GM21360 (cell line): ENCODE results near the gene ANKS1B.

Source experiments
- ATAC-seq: cut with Tn5 transposase; IDR thresholded peaks from one replicate; pipeline ENCODE4 v1.9.1; 2021; ENCODE audit warnings: mild to moderate bottlenecking, moderate library complexity; ENCODE audit not compliant: unreplicated experiment

Gene ANKS1B

DNA sequence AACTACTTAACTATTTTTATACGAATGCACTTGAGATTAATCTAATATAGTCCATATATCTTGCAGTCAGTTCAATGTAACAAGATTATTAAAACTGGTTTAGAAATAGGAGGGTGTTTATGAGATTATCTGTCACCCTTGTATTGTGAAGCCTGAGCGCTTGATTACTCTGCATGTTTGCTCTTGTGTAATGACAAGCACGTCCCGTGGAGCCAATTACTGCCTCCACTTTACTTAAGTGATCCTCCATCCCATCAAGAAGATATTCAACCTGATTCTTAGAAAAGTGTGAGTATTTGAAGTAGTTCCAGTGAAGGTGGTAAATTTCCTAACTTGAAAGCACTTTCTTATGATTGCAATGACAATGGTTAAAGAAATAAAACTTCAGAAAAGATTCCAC, 752.4 kb downstream of the ANKS1B start:
- ATAC-seq, result no peak

GRCh38 chr12:99231031-99231430, 753.7 kb downstream of the ANKS1B start:
- no peak for ATAC-seq

GRCh38 chr12:99224237-99224636, 760.5 kb downstream of the ANKS1B start:
- no peak for ATAC-seq

GRCh38 chr12:99223579-99223978, 761.2 kb downstream of the ANKS1B start:
- ATAC-seq, result no peak

- no peak for ATAC-seq
These were observed 771.7 kb downstream of the ANKS1B start for GRCh38 chr12:99213047-99213446.

GRCh38 chr12:99212275-99212674, 772.5 kb downstream of the ANKS1B start:
- no peak for ATAC-seq

GRCh38 chr12:99205111-99205510, 779.6 kb downstream of the ANKS1B start:
- no peak for ATAC-seq

DNA sequence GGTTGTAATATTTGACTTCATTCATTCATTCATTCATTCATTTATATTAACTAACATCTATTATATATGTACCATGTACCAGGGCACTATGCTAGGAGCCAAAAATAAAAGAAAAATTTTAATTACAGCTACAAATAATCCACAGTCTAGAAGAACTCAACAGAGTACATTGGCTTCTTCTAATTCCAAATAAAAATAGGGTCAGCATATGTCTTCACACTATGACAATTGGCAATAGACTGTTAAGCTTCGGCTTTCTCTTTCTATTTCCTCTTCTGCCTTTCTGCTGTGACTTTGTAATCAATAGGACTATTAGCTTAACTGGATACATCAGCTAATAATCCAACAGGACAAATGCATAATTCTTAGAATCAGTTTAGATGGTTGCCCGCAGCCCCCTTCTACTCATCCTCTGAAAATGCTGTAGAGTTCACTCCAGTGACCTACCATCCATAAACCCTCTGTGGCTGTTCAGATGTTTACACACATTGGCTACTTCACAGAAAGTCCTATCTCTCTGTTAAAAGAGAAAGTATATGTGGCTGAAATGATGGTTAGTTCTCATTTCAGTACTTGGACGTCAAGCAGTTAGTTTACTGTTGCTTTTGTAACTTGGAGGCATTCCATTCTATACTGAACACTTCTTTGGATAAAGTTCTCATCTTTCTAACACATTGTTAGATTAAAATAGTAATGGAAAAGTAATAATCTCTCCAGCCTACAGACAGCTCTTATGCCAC, 782.7 kb downstream of the ANKS1B start:
- ATAC-seq, result no peak

- ATAC-seq, result no peak
These were observed 783.9 kb downstream of the ANKS1B start for GRCh38 chr12:99200711-99201384.

GRCh38 chr12:99195474-99195873, 789.3 kb downstream of the ANKS1B start:
- no peak for ATAC-seq

DNA sequence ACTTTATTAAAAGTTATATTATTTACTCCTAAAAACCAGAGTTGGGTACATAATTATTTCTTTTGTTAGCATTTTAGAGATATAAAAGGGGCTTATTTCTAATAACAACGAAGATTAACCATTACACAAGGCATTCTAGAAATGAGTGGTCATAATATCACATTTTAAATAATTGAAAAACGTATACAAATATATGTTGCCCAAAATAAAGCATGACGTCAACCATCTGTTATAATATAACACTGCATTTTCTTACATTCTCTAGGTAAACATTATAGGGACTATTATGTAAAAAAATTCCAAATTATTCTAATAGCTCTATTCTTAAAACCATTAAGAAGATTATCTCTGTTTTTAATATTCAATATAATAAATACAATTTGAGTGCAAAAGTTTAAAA, 792.2 kb downstream of the ANKS1B start:
- no peak for ATAC-seq

GRCh38 chr12:99176871-99177270, 807.9 kb downstream of the ANKS1B start:
- ATAC-seq, result no peak

DNA sequence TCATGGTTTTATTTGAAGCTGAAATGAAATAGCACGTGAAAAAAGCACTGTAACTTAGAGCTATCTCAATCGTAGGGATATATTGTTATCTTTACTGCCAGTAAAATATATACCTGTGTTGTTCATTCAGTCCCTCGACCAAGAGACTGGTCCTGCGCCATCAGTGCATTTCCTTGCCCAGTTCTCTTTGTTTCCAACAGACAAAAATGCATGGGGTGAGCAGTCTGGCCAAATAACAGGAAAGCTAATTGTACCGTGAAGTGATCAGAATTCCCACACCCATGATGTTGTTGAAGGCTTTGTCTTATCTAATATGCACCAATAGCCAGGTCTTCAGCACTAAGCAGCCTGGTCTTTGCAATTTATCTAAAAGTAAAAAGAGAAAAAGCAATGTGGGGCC, 814.3 kb downstream of the ANKS1B start:
- ATAC-seq, result no peak

DNA sequence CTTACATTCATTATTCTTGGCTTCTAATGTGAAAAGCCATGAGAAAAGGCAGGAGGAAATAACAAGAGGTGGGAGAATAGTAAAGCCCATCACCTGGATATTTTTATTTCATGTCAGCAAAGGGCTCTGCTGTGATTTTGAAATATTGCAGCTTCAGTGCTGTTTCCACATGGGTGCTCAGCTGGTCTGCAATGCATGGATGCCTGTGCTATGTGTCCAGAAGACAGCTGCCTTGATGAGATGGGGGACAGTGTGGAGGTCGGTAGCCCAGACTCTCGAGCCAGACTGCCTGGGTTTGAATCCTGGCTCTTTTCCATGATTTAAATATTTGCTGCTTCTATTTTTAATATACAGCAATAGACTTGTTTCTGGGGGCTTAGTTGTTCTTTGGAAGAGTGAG, 814.7 kb downstream of the ANKS1B start:
- ATAC-seq, result no peak

DNA sequence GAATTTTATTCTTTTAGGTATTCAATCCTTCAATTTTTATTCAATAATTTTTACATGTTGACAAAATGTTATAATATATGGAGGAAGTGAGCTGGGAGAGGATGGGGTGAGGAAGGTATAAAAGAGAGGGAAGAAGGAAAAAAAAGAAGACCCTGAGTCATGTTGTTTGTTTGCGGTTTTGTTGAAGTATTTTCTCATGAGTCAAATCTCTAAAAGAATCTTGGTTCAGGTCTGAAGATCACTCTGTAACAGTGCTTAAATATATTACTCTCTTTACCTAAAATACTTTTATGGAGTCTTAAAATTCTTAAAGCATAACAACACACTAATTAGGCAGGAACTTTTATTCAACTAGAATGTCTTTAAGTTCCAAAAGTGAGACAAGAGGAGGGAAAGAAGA, 826.8 kb downstream of the ANKS1B start:
- no peak for ATAC-seq

GRCh38 chr12:99154983-99155336, 829.8 kb downstream of the ANKS1B start:
- no peak for ATAC-seq

GRCh38 chr12:99154216-99154982, 830.3 kb downstream of the ANKS1B start:
- ATAC-seq, result no peak

DNA sequence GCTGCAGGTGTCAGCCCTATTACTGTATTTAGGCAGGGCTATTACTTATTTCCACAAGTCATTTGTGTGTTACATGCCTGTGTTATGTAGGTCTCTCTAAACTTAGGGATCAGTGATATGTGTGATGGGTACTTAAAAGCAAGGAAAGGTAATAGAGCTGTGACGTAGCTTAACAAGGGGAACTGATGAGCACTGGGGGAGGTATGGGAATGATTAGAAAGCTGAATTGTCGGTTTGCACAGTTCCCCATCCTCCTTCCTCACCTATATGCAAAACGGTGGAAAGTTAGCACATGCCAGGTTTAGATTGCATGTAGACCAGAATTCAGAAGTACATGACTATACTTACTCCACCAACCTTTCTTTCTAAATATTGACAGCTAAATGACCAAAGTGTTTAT, 831.4 kb downstream of the ANKS1B start:
- no peak for ATAC-seq

DNA sequence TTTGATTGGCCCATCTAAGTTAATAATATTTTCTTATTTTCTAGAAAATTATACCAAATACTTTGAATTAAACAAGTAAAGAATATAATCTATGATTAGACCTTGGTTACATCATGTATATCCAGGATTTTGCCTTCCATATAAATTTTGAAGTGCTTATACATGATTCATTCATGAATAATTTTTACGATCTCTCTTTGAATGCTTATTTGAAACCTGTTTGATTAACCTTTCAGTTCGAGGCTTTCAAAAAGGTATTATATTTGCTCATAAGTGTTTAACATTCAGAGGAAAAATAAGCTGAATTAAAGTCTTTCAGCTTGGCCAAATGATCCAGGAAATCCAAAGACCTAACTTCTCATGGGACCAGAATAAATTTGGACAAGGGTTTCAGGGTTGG, 832.4 kb downstream of the ANKS1B start:
- ATAC-seq, result no peak

- ATAC-seq, result no peak
These were observed 833.0 kb downstream of the ANKS1B start for GRCh38 chr12:99151744-99152143.

- ATAC-seq, result no peak
These were observed 837.6 kb downstream of the ANKS1B start for GRCh38 chr12:99147130-99147529.

GRCh38 chr12:99146730-99147129, 838.0 kb downstream of the ANKS1B start:
- ATAC-seq, result no peak
